ENCODE data around the gene GRIN3B.

The GRIN3B gene

DNA sequence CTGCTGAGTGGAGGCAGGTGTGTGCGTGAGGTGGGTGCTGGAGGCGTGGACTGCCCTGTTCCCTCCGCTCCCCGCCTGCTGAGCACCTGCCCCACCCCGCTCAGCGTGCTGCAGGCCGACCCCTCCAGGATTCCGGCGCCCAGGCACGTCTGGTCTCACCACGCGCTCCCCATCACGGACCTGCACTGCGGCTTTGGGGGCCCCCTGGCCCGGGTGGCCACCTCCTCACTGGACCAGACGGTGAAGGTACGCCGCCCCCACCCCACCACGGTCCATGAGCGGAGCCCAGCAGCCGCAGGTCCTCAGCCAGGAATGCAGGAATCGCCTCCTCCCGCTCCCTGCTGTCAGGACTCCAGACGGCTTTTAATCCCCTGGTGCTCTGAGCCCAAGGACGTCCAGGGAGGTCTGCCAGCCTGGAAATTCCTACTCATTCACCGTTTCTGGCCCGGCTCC, 10.1 kb upstream of the GRIN3B start:
- Histone ChIP-seq H2AFZ (ENCODE audit: low read depth) (no peak overlapping the region), H3K4me2 (no peak overlapping the region), H3K9ac (no peak overlapping the region), H3K27ac (no peak overlapping the region), H3K36me3 (ENCODE audit: insufficient read depth) (no peaks in the 10 kb centered on the region), H3K4me3 (IDR thresholded peaks at IDR 0.05; ENCODE audit: insufficient read depth, low read depth, low read length) (no peak overlapping the region), H3K79me2 (ENCODE audit: insufficient read depth, low read depth) (peaks cover 6% of the 10 kb centered on the region; the same call in 1 of the 2 replicates), H4K20me1 (ENCODE audit: insufficient read depth) (no peaks in the 10 kb centered on the region), H3K27me3 (ENCODE audit: insufficient read depth, low read depth) (no peaks in the 10 kb centered on the region), H3K4me1 (ENCODE audit: low read depth, poor library complexity, severe bottlenecking) (peaks cover 3% of the 10 kb centered on the region)
- TF ChIP-seq, protein P1, sequence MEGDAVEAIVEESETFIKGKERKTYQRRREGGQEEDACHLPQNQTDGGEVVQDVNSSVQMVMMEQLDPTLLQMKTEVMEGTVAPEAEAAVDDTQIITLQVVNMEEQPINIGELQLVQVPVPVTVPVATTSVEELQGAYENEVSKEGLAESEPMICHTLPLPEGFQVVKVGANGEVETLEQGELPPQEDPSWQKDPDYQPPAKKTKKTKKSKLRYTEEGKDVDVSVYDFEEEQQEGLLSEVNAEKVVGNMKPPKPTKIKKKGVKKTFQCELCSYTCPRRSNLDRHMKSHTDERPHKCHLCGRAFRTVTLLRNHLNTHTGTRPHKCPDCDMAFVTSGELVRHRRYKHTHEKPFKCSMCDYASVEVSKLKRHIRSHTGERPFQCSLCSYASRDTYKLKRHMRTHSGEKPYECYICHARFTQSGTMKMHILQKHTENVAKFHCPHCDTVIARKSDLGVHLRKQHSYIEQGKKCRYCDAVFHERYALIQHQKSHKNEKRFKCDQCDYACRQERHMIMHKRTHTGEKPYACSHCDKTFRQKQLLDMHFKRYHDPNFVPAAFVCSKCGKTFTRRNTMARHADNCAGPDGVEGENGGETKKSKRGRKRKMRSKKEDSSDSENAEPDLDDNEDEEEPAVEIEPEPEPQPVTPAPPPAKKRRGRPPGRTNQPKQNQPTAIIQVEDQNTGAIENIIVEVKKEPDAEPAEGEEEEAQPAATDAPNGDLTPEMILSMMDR (conservative IDR thresholded peaks at IDR 0.05; ENCODE audit: low read depth, low read length) = no peak

DNA sequence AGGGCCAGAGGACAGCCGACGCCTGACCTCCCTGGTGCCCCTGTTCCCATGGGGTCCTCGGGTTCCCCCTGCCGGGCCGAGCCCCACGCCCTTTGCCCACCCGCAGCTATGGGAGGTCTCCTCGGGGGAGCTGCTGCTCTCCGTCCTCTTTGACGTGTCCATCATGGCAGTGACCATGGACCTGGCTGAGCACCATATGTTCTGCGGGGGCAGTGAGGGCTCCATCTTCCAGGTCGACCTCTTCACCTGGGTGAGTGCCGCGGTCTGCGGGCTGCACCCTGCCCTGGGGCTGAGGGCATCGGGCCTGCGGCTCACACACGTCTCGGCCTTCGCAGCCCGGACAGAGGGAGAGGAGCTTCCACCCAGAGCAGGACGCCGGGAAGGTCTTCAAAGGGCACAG, 9.5 kb upstream of the GRIN3B start:
- Histone ChIP-seq H3K27me3 (ENCODE audit: insufficient read depth, low read depth) (no peaks in the 10 kb centered on the region), H3K9ac (no peak overlapping the region), H3K4me2 (no peak overlapping the region), H3K4me1 (ENCODE audit: low read depth, poor library complexity, severe bottlenecking) (peaks cover 7% of the 10 kb centered on the region), H3K4me3 (IDR thresholded peaks at IDR 0.05; ENCODE audit: insufficient read depth, low read depth, low read length) (no peak overlapping the region), H4K20me1 (ENCODE audit: insufficient read depth) (no peaks in the 10 kb centered on the region), H3K79me2 (ENCODE audit: insufficient read depth, low read depth) (0 out of 2 replicates have a peak, but pooled peaks cover under 1% of the 10 kb centered on the region), H2AFZ (ENCODE audit: low read depth) (no peak overlapping the region), H3K36me3 (ENCODE audit: insufficient read depth) (no peaks in the 10 kb centered on the region), H3K27ac (no peak overlapping the region)
- TF ChIP-seq, protein P1 (conservative IDR thresholded peaks at IDR 0.05; ENCODE audit: low read depth, low read length) = no peak

DNA sequence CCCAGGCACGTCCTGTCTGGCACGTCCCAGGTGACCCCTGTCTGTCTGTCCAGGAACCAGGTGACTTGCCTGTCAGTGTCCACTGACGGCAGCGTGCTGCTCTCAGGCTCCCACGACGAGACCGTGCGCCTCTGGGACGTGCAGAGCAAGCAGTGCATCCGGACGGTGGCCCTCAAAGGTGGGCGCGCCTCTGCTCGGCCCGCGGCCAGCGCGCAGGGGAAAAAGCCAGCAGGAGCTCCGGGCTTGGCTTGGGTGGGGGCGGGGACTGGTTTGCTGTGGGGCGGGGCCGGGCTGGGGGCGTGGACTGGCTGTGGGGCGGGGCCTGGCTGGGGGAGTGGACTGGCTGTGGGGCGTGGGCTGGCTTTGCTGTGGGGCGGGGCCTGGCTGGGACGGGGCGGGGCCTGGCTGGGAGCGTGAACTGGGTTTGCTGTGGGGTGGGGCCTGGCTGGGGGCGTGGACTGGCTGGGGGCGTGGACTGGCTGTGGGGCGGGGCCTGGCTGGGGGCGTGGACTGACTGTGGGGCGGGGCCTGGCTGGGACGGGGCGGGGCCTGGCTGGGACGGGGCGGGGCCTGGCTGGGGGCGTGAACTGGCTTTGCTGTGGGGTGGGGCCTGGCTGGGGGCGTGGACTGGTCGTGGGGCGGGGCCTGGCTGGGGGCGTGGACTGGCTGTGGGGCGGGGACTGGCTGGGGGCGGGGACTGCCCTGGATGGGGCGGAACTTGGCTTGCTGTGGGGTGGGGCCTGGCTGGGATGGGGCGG, 8.9 kb upstream of the GRIN3B start:
- H4K20me1 ChIP-seq (ENCODE audit: insufficient read depth) = no peaks in the 10 kb centered on the region
- H3K79me2 ChIP-seq (ENCODE audit: insufficient read depth, low read depth) = no peaks in the 10 kb centered on the region

DNA sequence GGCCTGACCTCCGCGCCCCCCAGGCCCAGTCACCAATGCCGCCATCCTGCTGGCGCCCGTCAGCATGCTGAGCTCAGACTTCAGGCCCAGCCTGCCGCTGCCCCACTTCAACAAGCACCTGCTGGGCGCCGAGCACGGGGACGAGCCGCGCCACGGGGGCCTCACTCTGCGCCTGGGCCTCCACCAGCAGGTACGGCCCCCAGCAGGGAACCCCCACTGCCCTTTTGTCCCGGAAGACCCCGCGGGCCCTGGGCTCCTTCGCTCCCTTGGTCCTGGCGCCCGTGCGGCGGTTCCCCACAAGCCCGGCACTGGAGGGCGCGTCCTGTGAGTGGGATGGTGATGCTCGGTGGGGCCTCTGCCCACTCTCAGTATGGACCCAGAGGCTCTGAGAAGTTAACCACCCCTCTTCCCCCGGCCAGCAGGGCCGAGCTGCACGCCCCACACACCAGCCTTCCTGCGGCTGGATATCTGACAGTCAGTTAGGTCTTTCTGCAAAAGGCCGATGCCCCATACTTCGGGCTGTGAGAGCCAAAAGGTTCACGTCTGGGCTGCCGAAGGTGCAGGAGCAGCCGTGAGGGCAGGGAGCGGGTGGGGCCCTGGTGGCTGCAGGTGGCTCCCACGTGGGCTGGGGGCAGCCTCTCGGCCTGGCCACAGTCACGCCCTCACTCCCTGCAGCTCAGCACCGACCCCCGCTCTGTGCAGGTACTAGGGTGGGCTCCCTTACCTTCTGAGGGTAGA, 8.1 kb upstream of the GRIN3B start:
- H3K4me2 ChIP-seq = no peak overlapping the region
- H3K79me2 ChIP-seq (ENCODE audit: insufficient read depth, low read depth) = no peaks in the 10 kb centered on the region
- no peaks in the 10 kb centered on the region for H3K27me3 ChIP-seq (ENCODE audit: insufficient read depth, low read depth)
- no peak overlapping the region for H3K27ac ChIP-seq
- TF ChIP-seq, protein P1 (conservative IDR thresholded peaks at IDR 0.05; ENCODE audit: low read depth, low read length) = no peak
- H2AFZ ChIP-seq (ENCODE audit: low read depth) = no peak overlapping the region
- H3K9ac ChIP-seq = no peak overlapping the region
- H3K4me3 ChIP-seq (IDR thresholded peaks at IDR 0.05; ENCODE audit: insufficient read depth, low read depth, low read length) = no peak overlapping the region
- peaks cover 20% of the 10 kb centered on the region for H3K4me1 ChIP-seq (ENCODE audit: low read depth, poor library complexity, severe bottlenecking)
- H4K20me1 ChIP-seq (ENCODE audit: insufficient read depth) = no peaks in the 10 kb centered on the region
- H3K36me3 ChIP-seq (ENCODE audit: insufficient read depth) = no peaks in the 10 kb centered on the region

More for the DNA sequence above, 8.9 kb upstream of the GRIN3B start:
- H3K36me3 ChIP-seq (ENCODE audit: insufficient read depth) = no peaks in the 10 kb centered on the region
- H2AFZ ChIP-seq (ENCODE audit: low read depth) = no peak overlapping the region
- no peak overlapping the region for H3K9ac ChIP-seq
- TF ChIP-seq, protein P1 (conservative IDR thresholded peaks at IDR 0.05; ENCODE audit: low read depth, low read length) = no peak
- H3K4me3 ChIP-seq (IDR thresholded peaks at IDR 0.05; ENCODE audit: insufficient read depth, low read depth, low read length) = no peak overlapping the region
- no peak overlapping the region for H3K4me2 ChIP-seq
- no peaks in the 10 kb centered on the region for H3K27me3 ChIP-seq (ENCODE audit: insufficient read depth, low read depth)
- no peak overlapping the region for H3K27ac ChIP-seq
- H3K4me1 ChIP-seq (ENCODE audit: low read depth, poor library complexity, severe bottlenecking) = peaks cover 13% of the 10 kb centered on the region
